K562 treated with DMSO at 1 percent for 12 hours (cell line): ENCODE data around the gene TTC17. TPM values are rescaled to one million over a fixed set of nuclear protein-coding genes. Genes with fewer than 3 reads are reported as not detected.

Experiments
- total RNA-seq: library from RNA; unstranded; fragments of 300-600 nt; gene quantifications from 2 replicates; pipeline ENCODE4 v1.2.3, GENCODE V29; 2022; ENCODE audit not compliant: insufficient read depth

TTC17 gene
- total RNA-seq: 15.4 and 62.6 TPM in 2 replicates

GRCh38 chr11:43358801-43359421, at the start of gene TTC17:
TTC17 (plus strand) TSS chr11:43358920; CDS start chr11:43358955, 35 bp downstream.

GRCh38 chr11:43311791-43312607, 46.7 kb upstream of the TTC17 start, which contains the start of gene API5:
API5 (plus strand) TSS chr11:43311996; CDS start chr11:43312128, 132 bp downstream.

Other genes starting within 250 kb of the TTC17 start
- 24.1 and 75.2 TPM in 2 replicates for gene API5, start 46.9 kb upstream of the TTC17 start, total RNA-seq